Liver (tissue), 3 donors: Measurements from ENCODE around the gene GOLGA2.

ENCODE experiments used
- CTCF ChIP-seq: fragments of 150-350 bp; IDR thresholded peaks from 2 replicates; pipeline ENCODE4 v1.5.1; 2017; ENCODE audit warnings: improper control_type of control experiment, low read depth, low read length; ENCODE audit not compliant: missing input control
- EGR1 ChIP-seq, 2 donors: IDR thresholded peaks; 2 replicates each; pipeline ENCODE4 v1.6.1; 2016 to 2018; ENCODE audit warnings: antibody characterized with exemption in 2 of 2, low read depth in 2 of 2
- FOXA1 ChIP-seq: IDR thresholded peaks from 2 replicates; pipeline ENCODE4 v1.6.1; 2016; ENCODE audit warnings: antibody characterized with exemption
- FOXA2 ChIP-seq: IDR thresholded peaks from 2 replicates; pipeline ENCODE4 v1.6.1; 2016; ENCODE audit warnings: antibody characterized with exemption
- GABPA ChIP-seq, 2 donors: IDR thresholded peaks in 1 of 2; conservative IDR thresholded peaks in 1 of 2; 2 replicates each; pipeline ENCODE4 v1.6.1; 2016; ENCODE audit warnings: antibody characterized with exemption in 2 of 2, mild to moderate bottlenecking in 1 of 2, moderate library complexity in 1 of 2
- MAX ChIP-seq: IDR thresholded peaks from 2 replicates; pipeline ENCODE4 v1.6.1; 2016; ENCODE audit warnings: antibody characterized with exemption
- RAD21 ChIP-seq, 2 donors: IDR thresholded peaks; 2 replicates each; pipeline ENCODE4 v1.6.1; 2016; ENCODE audit warnings: antibody characterized with exemption in 2 of 2, mild to moderate bottlenecking in 2 of 2
- REST ChIP-seq: IDR thresholded peaks from 2 replicates; pipeline ENCODE4 v1.6.1; 2016; ENCODE audit warnings: antibody characterized with exemption, mild to moderate bottlenecking
- RXRA ChIP-seq, 2 donors: IDR thresholded peaks; 2 replicates each; pipeline ENCODE4 v1.6.1; 2017 to 2018; ENCODE audit warnings: antibody characterized with exemption in 2 of 2, mild to moderate bottlenecking in 1 of 2
- SP1 ChIP-seq: IDR thresholded peaks from 2 replicates; pipeline ENCODE4 v1.6.1; 2018; ENCODE audit warnings: antibody characterized with exemption, mild to moderate bottlenecking
- TAF1 ChIP-seq: conservative IDR thresholded peaks from 2 replicates; pipeline ENCODE4 v1.6.1; 2016; ENCODE audit warnings: antibody characterized with exemption, mild to moderate bottlenecking
- YY1 ChIP-seq: IDR thresholded peaks from 2 replicates; pipeline ENCODE4 v1.6.1; 2016; ENCODE audit warnings: antibody characterized with exemption, mild to moderate bottlenecking
- TF ChIP-seq, protein P1 (sequence below): IDR thresholded peaks from 2 replicates; pipeline ENCODE4 v1.6.1; 2016; ENCODE audit warnings: antibody characterized with exemption
- TF ChIP-seq, protein P2 (sequence below): IDR thresholded peaks from 2 replicates; pipeline ENCODE4 v1.6.1; 2016; ENCODE audit warnings: antibody characterized with exemption
- donor health status: healthy.
- donor health status: healthy.

DNA sequence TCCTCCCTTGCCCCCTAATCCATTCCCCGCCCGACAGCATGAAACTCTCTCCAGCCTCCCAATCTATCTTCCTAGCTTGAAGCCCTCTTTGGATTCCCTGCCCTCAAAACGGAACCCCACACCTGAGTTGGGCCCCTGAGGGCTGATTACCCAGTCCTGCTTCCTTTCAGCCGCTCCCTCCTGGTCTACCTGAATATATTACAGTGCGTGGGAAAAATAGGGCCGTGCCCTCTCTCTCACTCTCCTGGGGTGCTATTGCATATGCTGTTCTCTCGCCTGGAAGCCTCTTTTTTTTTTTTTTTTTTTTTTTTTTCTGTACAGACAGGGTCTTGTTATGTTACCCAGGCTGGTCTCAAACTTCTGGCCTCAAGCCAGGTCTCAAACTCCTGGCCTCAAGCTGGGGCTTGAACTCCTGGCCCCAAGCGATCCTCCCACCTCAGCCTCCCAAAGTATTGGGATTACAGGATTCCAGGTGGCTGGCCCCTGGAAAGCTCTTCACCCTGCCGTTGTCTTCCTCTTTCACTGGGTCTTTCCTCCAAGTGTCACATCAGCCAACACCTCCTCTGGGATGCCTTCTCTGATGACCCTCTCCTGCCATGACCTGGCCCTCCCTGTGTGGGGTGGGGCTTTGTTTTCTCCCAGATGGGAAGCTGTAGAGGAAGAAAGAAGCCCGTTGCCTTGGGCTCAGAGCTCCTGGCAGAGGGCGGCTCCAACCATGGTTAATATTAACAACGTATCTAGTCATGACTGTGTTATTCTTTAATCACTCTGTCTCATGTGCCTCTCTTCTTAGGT lies 64.4 kb downstream of the GOLGA2 start:
- TF ChIP-seq CTCF, result no peak
- TF ChIP-seq EGR1 (IDR thresholded peaks at IDR 0.05; ENCODE audit: low read depth in 2 of 2), result no peak
- TF ChIP-seq MAX, result no peak
- TF ChIP-seq GABPA (IDR thresholded peaks at IDR 0.05 in 1 of 2, conservative IDR thresholded peaks at IDR 0.05 in 1 of 2), result no peak
- peak; percentile 32 for TF ChIP-seq SP1
- TF ChIP-seq TAF1, result no peak
- TF ChIP-seq YY1, result peak; percentile 33
- peak in 1 of 2 donors; percentile 20 for TF ChIP-seq RXRA (IDR thresholded peaks at IDR 0.05)
- TF ChIP-seq RAD21 (IDR thresholded peaks at IDR 0.05), result no peak
- peak; percentile 19 for TF ChIP-seq REST
- no peak for TF ChIP-seq FOXA1
- TF ChIP-seq, protein P1, sequence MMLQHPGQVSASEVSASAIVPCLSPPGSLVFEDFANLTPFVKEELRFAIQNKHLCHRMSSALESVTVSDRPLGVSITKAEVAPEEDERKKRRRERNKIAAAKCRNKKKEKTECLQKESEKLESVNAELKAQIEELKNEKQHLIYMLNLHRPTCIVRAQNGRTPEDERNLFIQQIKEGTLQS, result no peak
- TF ChIP-seq, protein P2, sequence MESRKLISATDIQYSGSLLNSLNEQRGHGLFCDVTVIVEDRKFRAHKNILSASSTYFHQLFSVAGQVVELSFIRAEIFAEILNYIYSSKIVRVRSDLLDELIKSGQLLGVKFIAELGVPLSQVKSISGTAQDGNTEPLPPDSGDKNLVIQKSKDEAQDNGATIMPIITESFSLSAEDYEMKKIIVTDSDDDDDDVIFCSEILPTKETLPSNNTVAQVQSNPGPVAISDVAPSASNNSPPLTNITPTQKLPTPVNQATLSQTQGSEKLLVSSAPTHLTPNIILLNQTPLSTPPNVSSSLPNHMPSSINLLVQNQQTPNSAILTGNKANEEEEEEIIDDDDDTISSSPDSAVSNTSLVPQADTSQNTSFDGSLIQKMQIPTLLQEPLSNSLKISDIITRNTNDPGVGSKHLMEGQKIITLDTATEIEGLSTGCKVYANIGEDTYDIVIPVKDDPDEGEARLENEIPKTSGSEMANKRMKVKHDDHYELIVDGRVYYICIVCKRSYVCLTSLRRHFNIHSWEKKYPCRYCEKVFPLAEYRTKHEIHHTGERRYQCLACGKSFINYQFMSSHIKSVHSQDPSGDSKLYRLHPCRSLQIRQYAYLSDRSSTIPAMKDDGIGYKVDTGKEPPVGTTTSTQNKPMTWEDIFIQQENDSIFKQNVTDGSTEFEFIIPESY, result no peak
- TF ChIP-seq FOXA2, result no peak
